HUES48 (cell line): ENCODE measurements around the gene STXBP6.

Source experiments
- H3K27ac ChIP-seq: one replicate; pipeline ENCODE4 v1.7.0; 2013; ENCODE audit warnings: low read depth, low read length, inconsistent platforms
- H3K27me3 ChIP-seq: 2 replicates; pipeline ENCODE4 v1.6.1; 2013; ENCODE audit warnings: mild to moderate bottlenecking, low read length; ENCODE audit not compliant: control insufficient read depth, insufficient read depth
- H3K36me3 ChIP-seq: 2 replicates; pipeline ENCODE4 v1.6.1; 2013; ENCODE audit warnings: low read length; ENCODE audit not compliant: control insufficient read depth, insufficient read depth
- H3K4me1 ChIP-seq: 2 replicates; pipeline ENCODE4 v1.6.1; 2013; ENCODE audit warnings: mild to moderate bottlenecking, low read length; ENCODE audit not compliant: control insufficient read depth, insufficient read depth
- H3K4me3 ChIP-seq: 2 replicates; pipeline ENCODE4 v1.5.1; 2013; ENCODE audit warnings: mild to moderate bottlenecking, low read depth, low read length
- H3K9ac ChIP-seq: 2 replicates; pipeline ENCODE4 v1.6.1; 2013; ENCODE audit warnings: mild to moderate bottlenecking, low read depth, low read length, moderate library complexity
- H3K9me3 ChIP-seq: 2 replicates; pipeline ENCODE4 v1.6.1; 2013; ENCODE audit warnings: low read length; ENCODE audit not compliant: control insufficient read depth, insufficient read depth

STXBP6 gene

GRCh38 chr14:24996930-24997725, 52.8 kb downstream of the STXBP6 start:
- no peaks in the 10 kb centered on the region for H3K9me3 ChIP-seq
- no peak overlapping the region for H3K9ac ChIP-seq
- H3K4me1 ChIP-seq, result no peaks in the 10 kb centered on the region
- no peaks in the 10 kb centered on the region for H3K27me3 ChIP-seq
- H3K27ac ChIP-seq, result no peak overlapping the region
- no peaks in the 10 kb centered on the region for H3K36me3 ChIP-seq
- H3K4me3 ChIP-seq, result no peak overlapping the region

GRCh38 chr14:24995016-24995415, 54.9 kb downstream of the STXBP6 start:
- Histone ChIP-seq H3K4me3 (no peak overlapping the region), H3K36me3 (no peaks in the 10 kb centered on the region), H3K9me3 (no peaks in the 10 kb centered on the region), H3K27ac (no peak overlapping the region), H3K9ac (no peak overlapping the region), H3K27me3 (no peaks in the 10 kb centered on the region), H3K4me1 (no peaks in the 10 kb centered on the region)

DNA sequence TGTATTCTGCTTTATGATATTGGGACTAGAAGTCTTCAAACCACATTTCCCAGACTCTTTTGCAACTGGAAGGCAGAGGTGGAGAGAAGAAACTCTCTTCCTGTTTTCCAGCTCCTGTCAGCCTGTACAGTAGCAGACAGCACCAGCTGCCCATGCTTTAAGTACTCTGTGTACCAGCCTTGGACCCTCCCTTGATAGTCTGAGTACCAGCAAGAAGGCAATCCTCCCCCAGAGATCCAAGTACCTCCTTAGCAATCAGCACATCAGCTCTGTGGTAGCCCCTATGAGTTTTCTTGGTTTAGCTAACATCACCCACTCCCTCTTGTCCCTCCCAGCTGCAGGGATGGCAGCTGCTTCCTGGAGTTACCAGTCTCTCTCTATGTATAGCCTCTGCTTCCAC, 56.3 kb downstream of the STXBP6 start:
- Histone ChIP-seq H3K27ac (no peak overlapping the region), H3K4me1 (no peaks in the 10 kb centered on the region), H3K9ac (no peak overlapping the region), H3K9me3 (no peaks in the 10 kb centered on the region), H3K36me3 (no peaks in the 10 kb centered on the region), H3K27me3 (no peaks in the 10 kb centered on the region), H3K4me3 (no peak overlapping the region)

- Histone ChIP-seq H3K27ac (no peak overlapping the region), H3K4me3 (no peak overlapping the region), H3K27me3 (no peaks in the 10 kb centered on the region), H3K9ac (no peak overlapping the region), H3K4me1 (no peaks in the 10 kb centered on the region), H3K9me3 (no peaks in the 10 kb centered on the region), H3K36me3 (no peaks in the 10 kb centered on the region)
These were observed 57.2 kb downstream of the STXBP6 start for GRCh38 chr14:24992624-24993360.

- Histone ChIP-seq H3K4me1 (no peaks in the 10 kb centered on the region), H3K9me3 (no peaks in the 10 kb centered on the region), H3K9ac (no peak overlapping the region), H3K27me3 (no peaks in the 10 kb centered on the region), H3K36me3 (no peaks in the 10 kb centered on the region), H3K4me3 (no peak overlapping the region), H3K27ac (no peak overlapping the region)
These were observed 58.1 kb downstream of the STXBP6 start for GRCh38 chr14:24991821-24992220.

DNA sequence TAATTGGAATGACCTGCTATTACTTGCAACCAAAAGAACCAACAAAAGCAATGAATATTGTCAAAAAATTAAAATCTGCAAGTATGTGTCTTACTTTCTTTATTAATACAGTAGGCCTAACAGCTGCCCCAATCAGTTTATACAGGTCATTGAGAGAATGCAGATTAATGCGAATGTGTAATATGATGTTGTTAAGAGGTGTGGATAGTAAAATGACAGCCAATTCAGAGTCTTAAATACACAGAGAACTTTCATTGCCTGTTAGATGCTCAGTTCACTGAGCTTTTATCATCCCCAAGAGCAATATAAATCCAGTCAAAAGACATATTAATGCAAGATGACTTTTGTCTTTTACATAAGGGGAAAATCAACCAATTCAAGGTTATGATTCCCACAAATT, 58.7 kb downstream of the STXBP6 start:
- no peaks in the 10 kb centered on the region for H3K9me3 ChIP-seq
- no peaks in the 10 kb centered on the region for H3K27me3 ChIP-seq
- no peak overlapping the region for H3K27ac ChIP-seq
- no peaks in the 10 kb centered on the region for H3K36me3 ChIP-seq
- no peaks in the 10 kb centered on the region for H3K4me1 ChIP-seq
- H3K9ac ChIP-seq, result no peak overlapping the region
- no peak overlapping the region for H3K4me3 ChIP-seq

GRCh38 chr14:24990773-24991172, 59.2 kb downstream of the STXBP6 start:
- no peak overlapping the region for H3K4me3 ChIP-seq
- no peak overlapping the region for H3K27ac ChIP-seq
- no peaks in the 10 kb centered on the region for H3K27me3 ChIP-seq
- no peaks in the 10 kb centered on the region for H3K4me1 ChIP-seq
- no peaks in the 10 kb centered on the region for H3K9me3 ChIP-seq
- H3K36me3 ChIP-seq, result no peaks in the 10 kb centered on the region
- H3K9ac ChIP-seq, result no peak overlapping the region

DNA sequence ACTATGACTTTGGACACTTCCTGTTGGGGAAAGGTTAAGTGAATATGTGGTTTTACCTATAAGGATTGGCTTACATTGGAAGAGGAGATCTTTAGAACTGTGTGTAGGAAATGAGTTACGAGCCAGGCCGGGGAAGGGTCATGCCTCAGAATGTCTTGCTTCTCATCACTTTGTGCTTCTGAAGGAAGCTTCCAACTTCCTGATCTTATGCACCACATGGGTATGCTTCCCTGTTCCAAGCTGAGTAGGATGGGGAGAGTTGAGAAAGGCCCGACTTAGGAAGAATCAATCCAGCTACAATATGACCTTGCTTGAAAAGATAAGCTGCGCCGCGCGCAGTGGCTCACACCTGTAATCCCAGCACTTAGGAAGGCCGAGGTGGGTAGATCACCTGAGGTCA, 59.9 kb downstream of the STXBP6 start:
- Histone ChIP-seq H3K4me1 (no peaks in the 10 kb centered on the region), H3K27ac (no peak overlapping the region), H3K27me3 (no peaks in the 10 kb centered on the region), H3K9me3 (no peaks in the 10 kb centered on the region), H3K9ac (no peak overlapping the region), H3K4me3 (no peak overlapping the region), H3K36me3 (no peaks in the 10 kb centered on the region)

DNA sequence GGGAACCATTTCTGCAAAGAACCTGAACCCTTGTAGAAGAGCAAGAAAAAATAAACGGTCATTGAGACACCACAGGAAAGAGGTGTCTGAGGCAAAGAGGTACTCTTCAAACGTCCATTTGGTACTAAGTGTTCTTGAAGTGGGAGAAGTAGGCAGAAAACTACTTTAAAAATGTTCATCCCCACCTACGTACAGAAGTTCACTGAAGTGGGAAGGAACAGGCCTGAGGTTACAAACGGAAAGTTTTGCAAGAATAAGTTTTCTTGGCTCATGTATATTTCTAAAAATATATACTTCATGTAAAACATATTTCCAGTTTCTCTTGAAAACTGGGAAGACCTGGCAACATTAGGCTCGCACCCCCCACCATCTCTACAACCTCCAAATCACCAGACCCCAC, 61.2 kb downstream of the STXBP6 start:
- Histone ChIP-seq H3K9ac (no peak overlapping the region), H3K9me3 (no peaks in the 10 kb centered on the region), H3K36me3 (no peaks in the 10 kb centered on the region), H3K4me1 (no peaks in the 10 kb centered on the region), H3K27ac (no peak overlapping the region), H3K27me3 (no peaks in the 10 kb centered on the region), H3K4me3 (no peak overlapping the region)

DNA sequence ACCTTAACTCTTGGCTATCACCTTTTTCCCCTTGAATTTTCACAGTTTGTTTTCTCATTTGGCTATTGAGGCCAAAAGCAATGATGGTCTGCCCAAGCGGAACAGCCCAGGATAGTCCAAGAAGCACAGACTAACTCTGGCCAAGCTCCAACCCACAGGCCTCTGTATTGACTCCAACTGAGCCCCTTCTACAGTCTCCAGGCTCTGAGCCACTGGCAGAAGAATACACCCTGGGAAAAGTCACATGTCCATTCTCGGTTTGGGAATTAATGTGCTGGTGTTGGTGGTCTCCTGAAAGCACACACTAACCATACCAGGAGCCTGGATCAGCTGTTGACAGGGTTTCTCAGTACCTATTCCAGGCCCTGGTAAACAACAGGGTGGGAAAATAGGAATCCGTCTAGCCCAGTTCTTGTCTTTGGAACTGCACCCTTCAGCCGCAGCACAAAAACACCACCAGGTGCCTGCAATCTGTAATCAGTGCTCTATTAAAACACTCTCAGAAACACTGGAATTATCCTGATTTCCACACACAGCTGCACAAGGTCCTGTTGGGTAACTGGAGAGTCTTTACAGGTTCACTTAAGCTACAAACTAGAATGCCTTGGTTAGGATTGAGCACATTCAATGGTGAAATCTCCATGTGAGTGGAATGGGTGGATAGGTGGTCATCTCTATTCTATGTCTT, 63.6 kb downstream of the STXBP6 start:
- no peaks in the 10 kb centered on the region for H3K4me1 ChIP-seq
- no peaks in the 10 kb centered on the region for H3K36me3 ChIP-seq
- no peaks in the 10 kb centered on the region for H3K27me3 ChIP-seq
- H3K27ac ChIP-seq, result no peak overlapping the region
- H3K9ac ChIP-seq, result no peak overlapping the region
- H3K9me3 ChIP-seq, result no peaks in the 10 kb centered on the region
- H3K4me3 ChIP-seq, result no peak overlapping the region
